Measurements from ENCODE around the gene SLC30A10.
"Not testable (repeated sequence)": the region's sequence is repeated elsewhere in the genome, so short reads cannot be mapped to it uniquely, and the experiment has no call there.

DNA sequence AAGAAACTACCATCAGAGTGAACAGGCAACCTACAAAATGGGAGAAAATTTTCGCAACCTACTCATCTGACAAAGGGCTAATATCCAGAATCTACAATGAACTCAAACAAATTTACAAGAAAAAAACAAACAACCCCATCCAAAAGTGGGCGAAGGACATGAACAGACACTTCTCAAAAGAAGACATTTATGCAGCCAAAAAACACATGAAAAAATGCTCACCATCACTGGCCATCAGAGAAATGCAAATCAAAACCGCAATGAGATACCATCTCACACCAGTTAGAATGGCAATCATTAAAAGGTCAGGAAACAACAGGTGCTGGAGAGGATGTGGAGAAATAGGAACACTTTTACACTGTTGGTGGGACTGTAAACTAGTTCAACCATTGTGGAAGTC, 59.7 kb downstream of the SLC30A10 start:
- not testable (repeated sequence) for TF ChIP-seq CTCF (optimal IDR thresholded peaks at IDR 0.05 in 1 of 3, IDR thresholded peaks at IDR 0.05 in 1 of 3, conservative IDR thresholded peaks at IDR 0.05 in 1 of 3; ENCODE audit: extremely low read depth in 1 of 3, insufficient read depth in 2 of 3, low read length in 3 of 3); EZH2 (IDR thresholded peaks at IDR 0.05; ENCODE audit: low read length)

All from keratinocyte (primary cell).